Occipital lobe (tissue), 2 donors: ENCODE data around the gene ZNF746. TPM values are rescaled to one million over a fixed set of nuclear protein-coding genes. Genes with fewer than 3 reads are reported as not detected.

Source experiments
- DNase-seq: peaks from one replicate; lab custom pipeline; 2025; lab: John Stamatoyannopoulos, UW
- total RNA-seq: library from RNA; depleted of rRNA; stranded (reverse); fragments of >200 nt; gene quantifications from one replicate; pipeline ENCODE4 v1.2.3, GENCODE V29; 2014

ZNF746 gene
- total RNA-seq, 1 donor from 2014 or later: 27.3 TPM

GRCh38 chr7:149427893-149428292, 69.7 kb downstream of the ZNF746 start:
- DNase-seq: no peak

- DNase-seq: no peak
Measured at GRCh38 chr7:149427096-149427680, 70.4 kb downstream of the ZNF746 start.

- DNase-seq: no peak
Measured at GRCh38 chr7:149423449-149424110, 74.0 kb downstream of the ZNF746 start.

GRCh38 chr7:149422914-149423301, 74.7 kb downstream of the ZNF746 start:
- no peak for DNase-seq

Other genes with a start within 250 kb of the ZNF746 start
- 13.3 TPM for gene ZNF783, start 235.6 kb downstream of the ZNF746 start, total RNA-seq
- gene ZNF777, start 36.7 kb downstream of the ZNF746 start, total RNA-seq: 4.1 TPM